ENCODE results near the gene ERP27.
A peak's percentile ranks its signal among the peaks of the same experiment; 100 is the strongest.

Gene ERP27

GRCh38 chr12:14905269-14906004, 32.9 kb downstream of the ERP27 start:
- no peak for DNase-seq (ENCODE audit: extremely low read depth in 1 of 2, low read depth in 1 of 2)

- DNase-seq (ENCODE audit: extremely low read depth in 1 of 2, low read depth in 1 of 2), result no peak
Measured at GRCh38 chr12:14904854-14905253, 33.5 kb downstream of the ERP27 start.

GRCh38 chr12:14903386-14904098, 34.8 kb downstream of the ERP27 start:
- DNase-seq (ENCODE audit: extremely low read depth in 1 of 2, low read depth in 1 of 2), result no peak

DNA sequence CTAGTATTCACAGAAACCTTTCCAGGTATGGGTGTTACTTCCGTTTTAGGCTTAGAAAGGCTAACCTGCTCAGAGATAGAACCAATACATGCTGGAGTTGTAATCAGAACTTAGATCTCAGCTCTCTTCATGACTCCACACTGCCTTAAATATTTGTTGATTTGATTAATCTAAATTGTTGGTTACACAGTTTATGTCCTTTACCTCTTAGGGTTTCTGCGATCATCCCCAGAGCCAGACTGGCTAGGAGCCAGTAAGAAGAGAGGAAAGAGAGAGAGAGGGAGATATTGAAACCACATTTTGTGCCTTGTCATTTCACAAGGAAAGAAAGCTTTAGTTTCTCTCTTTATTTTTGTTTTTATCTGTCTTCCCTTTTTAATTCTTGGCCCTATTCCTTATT, 35.9 kb downstream of the ERP27 start:
- DNase-seq (ENCODE audit: extremely low read depth in 1 of 2, low read depth in 1 of 2), result no peak

DNA sequence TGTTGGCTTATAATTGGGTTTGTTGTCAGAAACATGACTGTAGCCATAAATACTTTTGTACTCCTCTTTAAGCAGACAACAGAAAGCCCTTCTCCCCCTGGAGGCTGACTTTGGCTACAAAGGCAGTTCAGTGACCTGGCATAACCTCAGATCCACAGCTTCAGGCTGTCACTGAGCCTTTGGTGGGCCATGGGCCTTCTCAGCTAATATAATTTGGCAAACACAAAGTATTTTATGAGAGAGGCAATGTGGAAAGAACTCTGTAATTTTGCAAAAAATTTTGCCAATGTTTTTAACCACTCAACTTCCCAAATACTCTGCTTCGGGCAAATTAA, 37.1 kb downstream of the ERP27 start:
- no peak for DNase-seq (ENCODE audit: extremely low read depth in 1 of 2, low read depth in 1 of 2)

DNA sequence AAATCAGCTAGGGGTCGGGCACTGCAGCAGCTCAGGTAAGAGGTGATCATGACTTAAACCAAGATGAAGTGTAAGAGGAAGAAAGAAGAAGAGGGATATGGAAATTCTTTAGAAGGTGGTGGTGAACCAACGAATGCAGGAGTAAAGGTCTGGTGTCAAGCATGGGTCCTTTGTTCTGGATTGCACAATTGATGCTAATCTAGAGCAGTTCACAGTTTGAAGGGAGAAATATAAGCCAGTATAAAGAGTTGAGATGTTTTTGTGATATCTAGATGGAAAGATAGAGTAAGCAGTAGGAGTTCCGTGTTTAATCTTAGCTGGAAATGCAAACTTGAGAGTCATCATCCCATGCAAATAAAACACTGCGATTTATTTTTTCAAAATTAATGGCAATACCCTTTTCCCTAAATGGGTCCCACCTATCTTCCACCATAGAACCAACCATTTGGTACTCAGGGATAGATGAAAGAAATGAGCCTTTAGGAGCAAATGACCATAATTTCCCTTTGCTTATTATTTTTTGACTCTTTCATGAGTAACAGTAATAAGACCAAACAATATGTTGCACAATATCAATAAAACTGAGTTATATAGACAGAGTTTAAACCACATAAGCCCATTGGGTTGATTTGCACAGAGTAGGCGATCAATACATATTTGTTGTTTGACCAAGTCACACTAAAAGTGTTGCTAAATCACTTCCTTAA, 37.7 kb downstream of the ERP27 start:
- DNase-seq (ENCODE audit: extremely low read depth in 1 of 2, low read depth in 1 of 2), result no peak

DNA sequence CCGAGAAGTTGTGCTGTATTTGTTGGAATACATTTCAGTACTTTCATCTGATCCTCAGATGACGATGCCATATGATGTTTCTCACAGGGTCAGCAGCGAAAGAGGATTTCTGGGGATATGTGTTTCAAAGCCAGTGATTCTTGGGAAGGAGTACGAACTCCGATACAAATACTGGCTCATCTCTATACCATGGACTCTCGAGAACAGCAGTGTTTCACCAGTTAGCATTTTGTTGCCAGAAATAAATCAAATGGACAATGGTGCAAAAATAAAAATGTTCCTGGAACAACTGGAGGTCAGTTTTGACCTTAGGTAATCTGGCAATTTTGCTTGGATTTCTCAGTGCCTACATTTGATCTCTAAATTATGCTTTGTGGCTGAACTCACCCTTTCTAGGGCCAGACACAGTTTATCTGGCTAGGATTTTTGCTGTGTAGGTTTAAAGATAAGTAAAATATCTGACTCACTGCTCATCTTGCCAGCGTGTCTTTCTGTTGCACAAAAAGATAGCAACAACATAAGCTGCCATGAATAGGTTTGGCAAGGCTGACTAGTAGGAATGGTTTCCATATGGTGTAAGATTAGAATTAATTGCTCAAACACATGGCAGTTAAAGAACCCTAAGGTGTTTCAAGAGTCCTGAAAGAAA, 41.7 kb downstream of the ERP27 start:
- DNase-seq (ENCODE audit: extremely low read depth in 1 of 2, low read depth in 1 of 2), result no peak

DNA sequence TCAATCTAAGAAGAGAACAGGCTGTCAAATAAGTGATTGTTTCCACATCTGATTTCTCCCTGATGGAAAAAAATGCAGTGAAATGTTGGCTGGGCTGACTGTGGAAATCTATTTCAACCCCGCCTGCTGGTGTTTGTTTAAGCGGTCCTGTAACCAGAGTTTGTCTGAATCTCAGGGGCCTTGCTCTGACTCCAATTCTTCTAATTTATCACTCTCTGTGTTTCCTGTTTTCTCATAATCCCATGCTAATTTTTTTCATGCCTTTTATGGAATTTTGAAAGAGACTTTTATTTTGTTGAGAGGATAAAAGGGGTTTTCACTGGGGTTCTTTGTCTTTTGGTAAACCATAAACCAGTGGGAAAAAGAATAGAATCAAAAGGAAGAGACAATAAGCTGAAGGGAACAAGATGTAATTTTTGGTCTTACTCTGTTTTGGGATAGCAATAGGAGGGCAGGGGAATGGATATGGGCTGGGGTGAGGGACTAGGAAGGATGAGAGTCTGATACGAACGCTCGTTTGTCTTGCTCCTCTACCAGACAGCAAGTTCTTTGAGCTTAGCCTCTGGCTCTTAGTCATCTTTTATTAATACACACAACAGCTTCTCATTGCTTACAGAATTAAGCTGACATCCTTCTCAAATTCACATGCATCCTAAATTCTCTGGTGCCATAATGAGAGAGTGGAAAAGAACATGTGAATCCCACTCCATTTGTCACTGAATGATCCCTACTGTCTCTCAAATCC, 44.7 kb downstream of the ERP27 start:
- no peak for DNase-seq (ENCODE audit: extremely low read depth in 1 of 2, low read depth in 1 of 2)

DNA sequence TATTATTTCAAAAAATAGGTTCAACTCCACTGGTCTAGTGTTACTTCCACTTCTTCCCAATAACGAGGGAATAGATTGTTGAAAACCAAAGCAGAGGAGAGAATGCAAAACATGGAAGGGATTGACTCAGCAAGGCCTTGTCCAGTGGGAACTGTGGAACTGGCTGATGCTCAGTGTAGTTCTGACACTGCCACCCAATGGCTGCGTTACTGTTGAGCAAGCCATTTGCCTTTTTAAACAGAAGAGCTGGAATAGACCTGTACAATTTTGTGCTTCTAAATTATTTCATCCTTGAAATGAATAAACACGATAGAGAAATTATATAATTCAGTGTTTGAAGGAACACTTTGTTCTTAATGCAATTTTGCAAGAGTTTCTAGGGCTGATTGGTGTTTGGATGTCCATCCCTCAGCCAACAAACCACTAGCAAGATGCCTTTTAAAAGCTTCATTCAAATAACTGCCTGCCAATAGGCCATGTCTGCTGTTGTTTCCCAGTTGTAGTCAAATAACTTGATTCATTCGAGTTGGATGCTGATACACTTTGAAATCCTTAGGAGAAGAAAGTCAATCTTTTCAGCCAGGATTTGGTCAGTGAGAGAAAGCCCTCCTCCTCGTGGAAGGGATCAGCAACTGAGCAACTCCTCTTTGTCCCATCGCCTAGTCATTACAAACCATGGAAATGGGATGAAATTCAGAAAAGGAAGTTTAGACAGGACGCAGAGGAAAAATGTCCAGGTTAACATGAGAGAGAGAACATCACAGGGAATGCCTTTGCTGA, 45.4 kb downstream of the ERP27 start:
- DNase-seq (ENCODE audit: extremely low read depth in 1 of 2, low read depth in 1 of 2), result no peak

- no peak for DNase-seq (ENCODE audit: extremely low read depth in 1 of 2, low read depth in 1 of 2)
Measured at GRCh38 chr12:14890701-14891100, 47.6 kb downstream of the ERP27 start.

GRCh38 chr12:14886271-14886670, 52.1 kb downstream of the ERP27 start:
- DNase-seq (ENCODE audit: extremely low read depth in 1 of 2, low read depth in 1 of 2), result no peak

- no peak for DNase-seq (ENCODE audit: extremely low read depth in 1 of 2, low read depth in 1 of 2)
Measured at GRCh38 chr12:14885718-14886221, 52.6 kb downstream of the ERP27 start, which contains the start of gene MGP. Gene MGP (minus strand): TSS chr12:14885854. CDS start chr12:14885791, 63 bp downstream.

- peak; percentile 69 to 76 for DNase-seq (ENCODE audit: extremely low read depth in 1 of 2, low read depth in 1 of 2)
Measured at GRCh38 chr12:14884458-14884878, 53.9 kb downstream of the ERP27 start.

GRCh38 chr12:14883686-14884085, 54.7 kb downstream of the ERP27 start:
- no peak for DNase-seq (ENCODE audit: extremely low read depth in 1 of 2, low read depth in 1 of 2)

DNA sequence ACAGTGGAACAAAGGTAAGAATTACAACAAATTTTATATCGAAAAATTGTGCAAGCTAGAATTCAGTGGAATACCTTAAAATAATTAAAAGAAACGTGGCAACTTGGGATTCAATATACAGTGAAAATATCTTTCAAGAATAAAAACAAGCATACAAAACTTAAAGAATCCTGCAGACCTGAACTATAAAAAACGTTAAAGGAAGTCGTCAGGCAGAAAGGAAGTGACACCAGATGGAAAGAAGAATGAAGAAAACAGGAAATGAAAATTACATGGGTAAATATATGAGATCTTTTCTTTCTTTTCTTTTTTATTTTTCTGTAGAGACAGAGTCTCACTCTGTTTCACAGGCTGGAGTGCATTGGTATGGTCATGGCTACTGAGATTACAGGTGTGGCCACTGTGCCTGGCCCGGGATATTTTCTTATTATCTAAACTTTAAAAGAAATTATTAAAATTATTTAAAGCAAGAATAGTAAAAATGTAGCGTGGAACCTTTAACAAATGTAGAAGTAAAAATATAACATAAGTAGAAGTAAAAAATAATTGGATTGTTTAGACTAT, 57.4 kb downstream of the ERP27 start:
- DNase-seq (ENCODE audit: extremely low read depth in 1 of 2, low read depth in 1 of 2), result no peak

DNA sequence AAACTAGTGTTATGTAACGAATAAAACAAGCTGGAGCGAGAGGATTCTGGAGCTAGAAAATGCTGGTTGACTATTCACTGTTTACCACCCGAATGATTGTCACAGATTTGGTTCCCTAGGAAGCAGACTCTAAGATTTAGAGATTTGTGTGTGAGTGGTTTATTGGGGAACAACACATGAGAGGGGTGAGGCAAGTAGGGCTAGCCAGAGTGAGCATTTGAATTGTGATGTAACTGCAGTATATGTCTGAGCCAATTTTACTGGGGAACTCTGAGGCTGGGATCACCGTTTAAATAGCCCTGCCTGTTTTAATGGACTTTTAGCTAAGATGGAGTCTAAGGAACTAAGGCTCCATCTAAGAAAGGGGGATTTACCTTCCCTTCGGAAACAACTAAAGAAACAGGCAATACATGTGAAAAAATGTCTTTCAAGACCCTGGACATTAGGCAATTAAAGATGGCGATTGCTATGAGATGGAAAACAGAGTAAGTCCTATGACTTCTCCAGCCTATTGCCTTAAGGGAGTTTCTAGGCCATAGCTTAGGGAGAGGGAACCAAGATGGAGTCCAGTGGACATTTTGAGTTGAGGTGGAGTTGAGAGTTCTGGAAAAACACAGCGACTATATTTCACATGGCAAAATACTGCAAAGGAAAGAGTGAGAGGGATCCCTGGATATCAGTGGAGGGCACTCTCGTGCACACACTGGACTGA, 59.0 kb downstream of the ERP27 start:
- DNase-seq (ENCODE audit: extremely low read depth in 1 of 2, low read depth in 1 of 2), result no peak

DNA sequence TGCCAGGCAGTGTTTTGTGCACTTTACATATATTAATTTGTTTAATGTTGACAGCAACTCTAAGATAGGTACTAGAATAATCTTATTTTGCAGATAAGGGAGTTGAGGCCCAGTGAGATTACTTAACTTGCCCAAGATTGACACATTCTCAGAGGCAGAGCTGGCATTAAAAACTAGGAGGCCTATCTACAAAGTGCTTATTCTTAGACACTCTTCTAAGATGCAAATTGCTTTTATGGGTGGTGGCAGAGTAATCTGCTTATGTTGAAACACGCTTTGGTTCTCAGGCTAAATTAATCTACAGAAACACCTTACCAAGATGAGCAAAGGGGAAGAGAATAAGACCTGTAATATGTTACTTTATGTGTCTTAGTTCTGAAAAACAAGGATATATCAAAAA, 59.8 kb downstream of the ERP27 start:
- no peak for DNase-seq (ENCODE audit: extremely low read depth in 1 of 2, low read depth in 1 of 2)

- DNase-seq (ENCODE audit: extremely low read depth in 1 of 2, low read depth in 1 of 2), result no peak
Measured at GRCh38 chr12:14876833-14877232, 61.5 kb downstream of the ERP27 start.

DNA sequence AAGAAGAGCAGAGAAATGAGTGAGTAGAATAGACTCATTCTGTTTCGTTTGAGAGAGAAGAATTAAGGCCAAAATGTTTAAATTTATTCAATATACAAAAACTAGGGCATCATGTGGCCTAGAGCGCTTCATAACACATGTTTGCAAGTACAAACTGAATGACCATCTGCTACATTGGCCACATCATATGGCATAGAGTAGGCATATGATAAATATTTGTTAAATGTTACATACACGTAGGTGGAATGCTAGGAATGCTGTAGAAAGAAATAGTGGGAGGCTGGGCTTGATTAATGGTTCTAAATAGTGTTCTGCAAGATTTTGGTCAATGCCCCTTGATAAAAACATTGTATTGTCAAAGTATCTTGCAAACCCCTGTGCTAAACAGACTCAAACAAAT, 63.5 kb downstream of the ERP27 start:
- DNase-seq (ENCODE audit: extremely low read depth in 1 of 2, low read depth in 1 of 2), result no peak

Measured in activated CD8-positive, alpha-beta memory T cell treated with anti-CD3 and anti-CD28 coated beads for 1 hour (primary cell).